Stimulated activated CD8-positive, alpha-beta memory T cell treated with anti-CD3 and anti-CD28 coated beads, Interleukin-2, amount 100 ng/mL, for 1 hour (primary cell): ENCODE measurements around the gene YDJC.
"Not testable (repeated sequence)": the region's sequence is repeated elsewhere in the genome, so short reads cannot be mapped to it uniquely, and the experiment has no call there.

Source experiments
- DNase-seq, 2 donors: peaks; one replicate each; pipeline ENCODE4 v3.0.0-alpha.2; 2020; ENCODE audit warnings: low read depth in 2 of 2

YDJC gene, protein sequence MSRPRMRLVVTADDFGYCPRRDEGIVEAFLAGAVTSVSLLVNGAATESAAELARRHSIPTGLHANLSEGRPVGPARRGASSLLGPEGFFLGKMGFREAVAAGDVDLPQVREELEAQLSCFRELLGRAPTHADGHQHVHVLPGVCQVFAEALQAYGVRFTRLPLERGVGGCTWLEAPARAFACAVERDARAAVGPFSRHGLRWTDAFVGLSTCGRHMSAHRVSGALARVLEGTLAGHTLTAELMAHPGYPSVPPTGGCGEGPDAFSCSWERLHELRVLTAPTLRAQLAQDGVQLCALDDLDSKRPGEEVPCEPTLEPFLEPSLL

DNA sequence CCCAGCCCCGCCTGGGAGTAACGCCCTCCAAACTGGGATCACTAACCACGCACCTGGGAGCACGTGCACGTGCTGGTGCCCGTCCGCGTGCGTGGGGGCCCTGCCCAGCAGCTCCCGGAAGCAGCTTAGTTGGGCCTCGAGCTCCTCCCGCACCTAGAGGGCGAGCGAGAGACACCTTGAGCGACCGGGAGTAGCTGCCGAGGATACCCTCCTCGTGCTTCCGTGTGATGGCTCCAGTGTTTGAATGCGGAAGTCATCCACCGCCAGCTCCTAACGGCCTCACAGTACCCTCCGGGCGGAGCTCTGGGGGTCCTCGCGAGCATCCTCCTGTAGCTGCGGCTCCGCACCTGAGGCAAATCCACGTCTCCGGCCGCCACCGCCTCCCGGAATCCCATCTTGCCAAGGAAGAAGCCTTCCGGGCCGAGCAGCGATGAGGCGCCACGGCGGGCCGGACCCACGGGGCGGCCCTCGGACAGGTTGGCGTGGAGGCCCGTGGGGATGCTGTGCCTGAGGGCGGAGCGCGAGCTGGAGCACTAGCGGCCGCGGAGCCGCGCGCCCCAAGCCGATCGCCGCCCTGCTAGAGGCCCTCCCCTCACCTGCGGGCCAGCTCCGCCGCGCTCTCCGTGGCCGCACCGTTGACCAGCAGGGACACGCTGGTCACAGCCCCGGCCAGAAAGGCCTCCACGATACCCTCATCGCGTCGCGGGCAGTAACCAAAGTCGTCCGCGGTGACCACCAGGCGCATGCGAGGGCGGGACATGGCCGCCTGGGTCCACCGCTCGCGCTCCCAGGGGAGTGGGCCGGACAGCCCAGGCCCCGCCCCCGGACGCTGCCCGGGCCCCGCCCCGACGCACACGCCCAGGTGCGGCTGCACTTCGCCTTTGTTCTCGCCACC is at the start of gene YDJC:
Gene YDJC (minus strand): TSS at position 768 of the 895 bp plus-strand sequence. CDS start 8 bp downstream, at position 760.
- peak; percentile 90 for DNase-seq

DNA sequence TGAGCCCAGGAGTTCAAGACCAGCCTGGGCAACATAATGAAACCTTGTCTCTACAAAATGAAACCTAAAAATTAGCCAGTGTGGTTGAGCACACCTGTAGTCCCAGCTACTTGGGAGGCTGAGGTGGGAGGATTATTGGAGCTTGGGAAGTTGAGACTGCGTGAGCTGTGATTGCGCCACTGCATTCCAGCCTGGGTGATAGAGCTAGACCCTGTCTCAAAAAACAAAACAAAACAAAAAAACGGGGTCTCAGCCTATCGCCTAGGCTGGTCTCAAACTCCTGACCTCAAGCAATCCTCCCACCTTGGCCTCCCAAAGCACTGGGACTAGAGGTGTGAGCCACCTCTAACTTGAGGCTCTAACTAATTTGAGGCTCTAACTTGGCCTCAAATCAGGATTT is 49.6 kb upstream of the YDJC start:
- no peak for DNase-seq

DNA sequence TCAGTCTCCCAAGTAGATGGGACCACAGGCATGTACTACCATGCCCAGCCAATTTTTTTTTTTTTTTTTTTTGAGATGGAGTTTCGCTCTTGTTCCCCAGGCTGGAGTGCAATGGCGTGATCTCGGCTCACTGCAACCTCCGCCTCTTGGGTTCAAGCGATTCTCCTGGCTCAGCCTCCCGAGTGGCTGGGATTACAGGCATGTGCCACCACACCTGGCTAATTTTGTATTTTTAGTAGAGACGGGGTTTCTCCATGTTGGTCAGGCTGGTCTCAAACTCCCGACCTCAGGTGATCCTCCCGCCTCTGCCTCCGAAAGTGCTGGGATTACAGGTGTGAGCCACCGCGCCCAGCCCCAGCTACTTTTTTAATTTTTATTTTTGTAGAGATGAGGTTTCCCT is 49.0 kb upstream of the YDJC start:
- DNase-seq, result not testable (repeated sequence)

DNA sequence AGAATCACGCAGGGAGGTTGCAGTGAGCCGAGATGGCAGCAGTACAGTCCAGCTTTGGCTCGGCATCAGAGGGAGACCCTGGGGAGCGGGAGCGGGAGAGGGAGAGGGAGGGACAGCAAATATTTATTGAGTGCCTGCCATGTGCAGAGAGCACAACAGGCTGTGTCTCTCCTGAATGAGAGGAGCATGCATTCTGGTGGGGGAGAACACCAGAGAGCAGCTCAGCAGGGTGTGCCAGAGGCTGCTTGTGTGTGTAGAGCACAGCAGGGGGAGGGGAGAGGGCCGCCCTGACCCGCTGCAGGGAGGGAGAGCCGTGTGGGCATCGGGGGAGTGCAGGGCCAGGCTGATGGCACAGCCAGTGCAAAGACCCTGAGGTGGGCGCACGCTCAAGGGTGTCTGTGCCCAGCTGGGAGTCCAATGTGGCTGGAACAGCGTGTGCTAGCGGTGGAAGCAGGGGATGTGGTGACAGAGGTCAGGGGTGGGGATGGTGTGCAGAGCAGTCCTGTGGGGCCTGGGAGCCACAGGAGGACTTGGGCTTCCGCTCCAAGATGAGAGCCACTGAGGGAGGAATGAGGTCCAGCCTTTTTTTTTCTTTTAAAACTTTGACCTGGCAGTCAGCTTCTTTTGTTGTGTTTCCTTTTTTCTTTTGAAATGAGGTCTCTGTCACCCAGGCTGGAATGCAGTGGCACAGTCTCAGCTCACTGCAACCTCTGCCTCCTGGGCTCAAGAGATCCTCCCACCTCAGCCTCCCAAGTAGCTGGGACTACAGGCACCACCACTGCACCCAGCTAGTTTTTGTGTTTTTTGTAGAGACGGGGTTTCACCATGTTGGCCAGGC is 48.0 kb upstream of the YDJC start:
- DNase-seq, result no peak

DNA sequence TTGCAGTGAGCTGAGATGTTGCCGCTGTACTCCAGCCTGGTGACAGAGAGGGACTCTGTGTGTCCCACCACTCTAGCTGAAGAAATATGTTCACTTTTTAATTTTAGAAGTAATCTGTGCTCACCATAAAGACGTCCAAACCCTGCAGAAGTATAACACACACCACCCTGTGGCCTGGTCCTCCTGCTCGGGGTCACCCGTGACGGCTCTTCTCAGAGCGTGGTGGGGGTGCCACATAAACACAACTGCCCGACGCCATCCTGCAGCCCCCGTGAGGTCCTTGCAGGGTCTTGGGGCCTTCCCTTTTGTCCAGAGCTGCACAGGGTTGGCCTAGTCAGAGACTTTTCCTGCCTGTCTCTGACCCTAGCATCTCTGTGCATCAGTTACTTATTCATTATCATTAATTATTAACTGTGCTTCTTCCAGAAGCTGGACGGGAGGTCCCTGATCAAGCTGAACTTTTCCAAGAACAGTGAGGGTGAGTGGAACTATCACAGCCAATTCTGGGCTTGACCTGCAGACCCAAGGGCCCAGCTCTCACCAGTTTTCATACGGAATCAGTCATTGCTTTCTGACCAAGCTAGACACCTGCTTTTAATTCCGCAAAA is 44.9 kb upstream of the YDJC start:
- no peak for DNase-seq

DNA sequence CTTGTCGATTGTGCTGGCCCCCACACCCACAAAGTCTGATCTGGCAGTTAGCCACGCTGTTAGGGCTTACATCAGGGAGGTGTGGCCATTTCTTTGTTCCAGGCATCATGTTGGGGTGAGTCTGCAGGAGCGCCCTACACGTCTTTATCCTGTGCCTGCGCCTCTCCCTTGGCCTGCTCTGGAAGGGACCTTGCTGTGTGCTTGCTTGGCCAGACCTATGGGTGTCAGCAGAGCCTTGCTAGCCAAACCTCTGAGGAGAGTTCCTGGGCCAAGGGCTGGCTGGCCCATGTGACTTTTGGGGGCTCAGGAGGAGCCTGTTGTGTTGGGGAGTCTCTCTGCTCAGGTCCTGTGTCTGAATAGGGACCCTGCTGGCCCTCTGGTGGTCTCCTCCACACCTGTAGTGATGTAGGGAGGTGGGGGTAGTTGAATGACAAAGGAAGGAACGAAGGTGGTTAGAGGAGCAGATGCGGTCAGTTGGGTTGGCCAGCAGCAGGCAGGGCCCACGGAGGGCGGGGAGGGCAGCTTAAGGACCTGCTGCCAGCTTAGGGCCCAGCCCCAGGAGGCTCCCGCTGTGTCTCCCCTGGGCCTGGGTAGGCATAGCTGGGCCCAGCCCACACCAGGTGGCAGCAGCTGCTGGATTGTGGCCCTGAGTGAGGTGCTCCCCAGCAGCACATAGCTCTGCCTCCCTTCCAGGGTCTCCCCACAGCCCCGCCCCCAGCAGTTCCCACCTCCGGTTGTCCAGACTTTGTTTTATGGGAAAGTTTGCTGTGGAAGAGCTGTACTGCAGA is 43.9 kb upstream of the YDJC start:
- DNase-seq, result no peak

DNA sequence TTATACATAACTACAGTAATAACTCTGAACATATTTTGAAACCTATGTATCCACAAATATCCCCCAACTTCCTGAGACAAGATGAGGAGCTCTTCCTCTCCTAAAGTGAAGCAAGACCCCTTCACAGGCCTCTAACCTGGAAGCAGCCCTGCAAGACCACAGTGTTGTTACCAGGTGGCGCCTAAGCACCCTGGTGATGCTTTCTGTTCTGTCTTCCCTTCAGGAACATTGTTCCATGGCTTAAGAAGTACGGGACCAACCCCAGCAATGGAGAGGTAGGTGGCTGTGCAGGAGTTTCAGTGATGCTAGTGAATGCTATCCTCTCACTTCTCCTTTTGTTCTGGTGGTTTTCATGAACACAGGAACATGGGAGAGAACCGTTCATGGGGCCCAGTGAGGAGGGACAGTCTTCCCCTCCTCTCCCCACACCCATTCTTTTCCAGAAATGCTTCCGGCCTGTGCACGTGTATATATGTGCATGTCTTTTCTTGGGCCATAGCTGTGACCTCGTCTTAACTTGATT is 42.3 kb upstream of the YDJC start:
- DNase-seq, result no peak

DNA sequence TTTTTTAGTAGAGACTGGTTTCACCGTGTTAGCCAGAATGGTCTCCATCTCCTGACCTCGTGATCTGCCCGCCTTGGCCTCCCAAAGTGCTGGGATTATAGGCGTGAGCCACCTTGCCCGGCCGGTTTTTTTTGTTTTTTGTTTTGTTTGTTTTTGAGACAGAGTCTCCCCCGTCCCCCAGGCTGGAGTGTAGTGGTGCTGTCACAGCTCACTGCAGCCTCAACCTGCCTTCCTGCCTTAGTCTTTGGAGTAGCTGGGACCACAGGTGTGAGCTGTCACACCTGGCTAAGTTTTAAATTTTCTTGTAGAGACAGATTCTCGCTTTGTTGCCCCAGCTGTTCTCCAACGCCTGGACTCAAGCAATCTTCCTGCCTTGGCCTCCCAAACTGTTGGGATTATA is 39.2 kb upstream of the YDJC start:
- DNase-seq, result no peak

DNA sequence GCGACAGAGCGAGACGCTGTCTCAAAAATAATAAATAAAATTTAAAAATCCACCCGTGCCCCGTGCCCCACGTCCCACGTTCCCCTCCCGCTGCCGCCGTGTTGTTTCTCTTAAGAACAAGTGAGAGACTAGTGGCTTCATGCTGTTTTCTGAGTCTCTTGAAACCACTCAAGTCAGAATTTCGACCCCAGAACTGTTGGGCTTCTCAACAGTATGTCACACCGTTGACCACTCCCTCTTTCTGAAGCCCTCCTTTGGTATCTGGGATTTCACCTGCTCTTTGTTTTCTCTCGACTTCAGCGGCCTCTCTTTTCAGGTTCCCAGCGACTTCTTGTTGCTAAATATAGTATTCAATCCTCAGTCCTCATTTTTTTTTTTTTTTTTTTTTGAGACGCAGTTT is 37.0 kb upstream of the YDJC start:
- DNase-seq, result no peak

DNA sequence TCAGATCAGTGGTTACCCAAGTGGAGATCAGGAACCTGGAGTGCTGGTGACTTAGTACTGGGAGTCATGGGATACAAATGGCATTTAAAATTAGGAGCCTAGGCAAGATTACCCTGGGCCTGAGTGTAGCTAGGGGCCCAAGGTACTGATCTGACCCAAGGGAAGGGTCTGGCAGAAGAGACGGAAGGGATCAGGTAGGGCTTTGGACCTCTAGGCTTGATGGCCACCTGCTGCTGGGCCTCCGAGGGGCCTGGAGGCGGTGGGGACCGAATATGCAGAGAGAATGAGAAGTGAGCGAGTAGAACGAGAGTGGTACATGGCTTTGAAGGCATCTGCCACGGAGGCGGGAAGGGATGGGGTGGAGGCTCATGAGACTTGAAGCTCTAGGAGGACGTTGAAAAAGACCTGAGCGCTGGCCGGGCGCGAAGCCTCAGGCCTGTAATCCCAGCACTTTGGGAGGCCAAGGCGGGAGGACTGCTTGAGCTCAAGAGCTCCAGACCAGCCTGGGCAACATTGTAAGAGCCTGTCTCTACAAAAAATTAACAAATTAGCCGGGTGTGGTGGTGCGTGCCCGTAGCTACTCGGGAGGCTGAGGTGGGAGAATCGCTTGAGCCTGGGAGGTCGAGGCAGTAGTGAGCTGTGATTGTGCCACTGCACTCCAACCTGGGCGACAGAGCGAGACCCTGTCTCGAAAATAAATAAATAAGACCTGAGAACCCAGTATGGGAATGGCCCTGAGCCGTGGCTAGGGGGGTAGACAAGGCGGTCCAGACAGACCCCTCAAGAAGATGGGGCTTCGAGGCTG is 35.4 kb upstream of the YDJC start:
- DNase-seq, result no peak

DNA sequence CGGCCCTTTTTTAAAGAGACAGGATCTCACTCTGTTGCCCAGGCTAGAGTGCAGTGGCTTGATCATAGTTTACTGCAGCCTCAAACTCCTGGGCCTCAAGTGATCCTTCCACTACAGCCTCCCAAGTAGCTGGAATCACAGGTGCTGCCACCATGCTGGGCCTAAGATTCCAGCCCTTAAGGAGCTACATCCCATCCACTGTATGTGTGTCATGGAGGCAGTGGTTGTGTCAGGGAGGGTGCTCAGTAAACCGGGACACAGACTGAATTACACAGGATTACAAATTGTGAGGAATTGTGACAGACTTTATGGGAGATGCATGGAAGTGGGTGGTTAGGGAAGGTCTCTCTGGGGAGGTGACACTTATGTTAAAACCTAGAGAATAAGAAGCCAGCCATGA is 33.9 kb upstream of the YDJC start:
- DNase-seq, result no peak

DNA sequence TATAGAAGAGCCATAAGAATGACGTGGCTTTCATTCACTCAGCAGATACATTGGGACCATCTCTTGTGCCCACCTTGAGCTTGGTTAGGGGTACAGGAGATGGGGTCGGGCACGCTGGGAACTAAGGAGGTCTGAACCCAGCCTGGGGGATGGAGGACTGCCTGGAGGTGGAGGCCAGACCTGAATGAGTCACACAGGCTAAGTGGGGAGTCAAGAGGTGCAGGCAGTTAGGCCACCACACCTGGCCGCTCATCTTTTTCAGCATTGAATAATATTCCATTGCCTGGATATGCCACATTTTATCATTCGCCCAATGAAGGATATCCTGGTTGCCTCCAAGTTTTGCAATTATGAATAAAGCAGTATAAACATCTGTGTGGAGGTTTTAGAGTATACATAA is 32.2 kb upstream of the YDJC start:
- DNase-seq, result no peak

DNA sequence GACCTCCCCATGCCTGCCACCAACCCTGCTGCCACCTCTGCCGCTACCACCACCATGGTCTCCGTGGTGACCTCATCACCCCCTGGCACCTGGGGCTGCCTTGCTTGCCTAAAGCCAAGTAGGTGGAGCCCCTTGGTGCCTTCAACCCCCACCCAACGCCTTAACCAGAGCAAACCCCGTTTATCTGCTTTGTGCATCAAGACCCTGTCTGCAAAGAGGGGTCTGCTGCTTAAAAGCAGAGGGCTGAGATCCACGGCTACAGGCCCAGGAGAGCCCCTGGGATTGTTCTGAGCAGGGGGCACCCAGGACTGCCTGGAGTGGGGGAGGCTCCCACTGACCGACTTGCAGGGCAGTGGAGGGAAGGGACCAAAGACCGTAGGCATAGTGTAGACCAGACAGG is 31.1 kb upstream of the YDJC start:
- no peak for DNase-seq

DNA sequence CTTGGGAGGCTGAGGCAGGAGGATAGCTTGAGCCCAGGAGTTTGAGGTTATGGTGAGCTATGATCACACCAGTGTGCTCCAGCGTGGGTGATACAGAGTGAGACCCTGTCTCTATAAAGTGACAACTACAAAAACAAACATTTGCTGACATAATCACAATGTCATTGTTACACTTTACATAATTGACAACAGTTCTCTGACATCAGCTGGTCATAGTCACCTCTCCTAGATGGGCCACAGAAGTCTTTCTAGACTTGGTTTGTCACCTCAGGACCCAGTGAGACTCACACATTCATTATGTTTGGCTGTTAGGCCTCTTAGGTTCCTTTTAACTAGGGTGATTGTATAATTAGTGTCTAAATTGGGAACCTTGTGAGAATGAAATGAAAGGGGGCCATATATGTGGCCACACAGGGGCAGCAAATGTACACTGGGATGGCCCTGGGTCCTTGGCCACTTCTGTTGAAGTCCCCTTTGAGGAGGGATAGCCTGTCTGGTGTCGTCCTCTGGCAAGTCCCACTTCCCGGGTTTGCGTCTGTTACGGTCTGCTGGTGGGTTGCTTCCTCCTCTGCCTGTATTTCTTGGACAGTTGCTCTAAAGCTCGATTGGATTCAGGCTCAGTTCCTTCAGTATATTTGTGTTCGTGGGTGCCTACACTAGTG is 30.2 kb upstream of the YDJC start:
- no peak for DNase-seq

DNA sequence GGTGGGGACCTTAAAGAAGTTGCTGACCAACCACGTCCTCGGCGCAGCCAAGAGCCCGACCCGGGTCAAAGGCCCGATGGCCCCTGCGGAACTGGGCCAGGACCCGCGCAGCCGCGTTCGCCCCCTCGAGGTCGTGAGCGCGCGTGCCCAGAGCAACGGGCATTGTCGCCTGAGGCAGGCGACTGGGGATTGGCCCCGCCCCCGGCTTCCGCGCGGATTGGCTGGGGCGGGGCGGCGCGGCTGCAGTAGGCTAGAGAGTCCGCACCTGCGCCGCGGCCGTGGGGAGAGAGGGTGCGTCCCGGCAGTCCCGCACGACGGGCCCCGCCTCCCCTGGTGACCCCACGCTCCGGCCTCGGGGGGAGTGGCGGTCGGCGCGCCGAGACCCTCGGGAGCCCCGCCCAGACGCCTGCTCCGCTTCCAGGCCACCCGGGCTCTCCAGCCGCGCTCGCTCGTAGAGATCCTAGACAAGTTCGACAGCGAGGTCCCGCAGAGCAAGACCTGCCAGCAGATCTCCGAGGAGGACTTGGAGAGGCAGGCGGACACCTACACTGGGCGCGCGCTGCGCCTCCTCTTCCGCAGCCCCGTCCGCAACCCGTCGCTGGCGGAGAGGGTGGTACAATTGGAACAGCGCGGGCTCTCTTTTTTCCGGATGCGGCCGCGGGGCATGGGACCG is 27.7 kb upstream of the YDJC start:
- DNase-seq, result peak; percentile 45 to 64

DNA sequence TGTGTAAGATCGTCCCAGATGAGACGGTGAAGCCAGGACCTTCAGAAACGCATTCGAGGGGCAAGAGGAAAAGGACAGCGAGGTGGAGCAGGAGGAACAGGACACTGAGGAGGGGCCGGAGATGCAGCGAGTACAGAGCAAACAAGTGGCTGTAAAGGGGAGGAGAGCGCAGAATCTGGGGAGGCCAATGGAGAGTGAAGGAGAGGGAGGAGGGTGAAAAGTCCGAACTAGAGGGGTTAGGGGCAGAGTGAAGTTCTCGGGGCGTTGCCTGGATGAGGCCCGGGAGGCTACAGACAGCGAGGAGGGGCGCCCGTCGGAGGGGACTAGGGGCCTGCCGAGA is 27.2 kb upstream of the YDJC start:
- DNase-seq, result no peak

DNA sequence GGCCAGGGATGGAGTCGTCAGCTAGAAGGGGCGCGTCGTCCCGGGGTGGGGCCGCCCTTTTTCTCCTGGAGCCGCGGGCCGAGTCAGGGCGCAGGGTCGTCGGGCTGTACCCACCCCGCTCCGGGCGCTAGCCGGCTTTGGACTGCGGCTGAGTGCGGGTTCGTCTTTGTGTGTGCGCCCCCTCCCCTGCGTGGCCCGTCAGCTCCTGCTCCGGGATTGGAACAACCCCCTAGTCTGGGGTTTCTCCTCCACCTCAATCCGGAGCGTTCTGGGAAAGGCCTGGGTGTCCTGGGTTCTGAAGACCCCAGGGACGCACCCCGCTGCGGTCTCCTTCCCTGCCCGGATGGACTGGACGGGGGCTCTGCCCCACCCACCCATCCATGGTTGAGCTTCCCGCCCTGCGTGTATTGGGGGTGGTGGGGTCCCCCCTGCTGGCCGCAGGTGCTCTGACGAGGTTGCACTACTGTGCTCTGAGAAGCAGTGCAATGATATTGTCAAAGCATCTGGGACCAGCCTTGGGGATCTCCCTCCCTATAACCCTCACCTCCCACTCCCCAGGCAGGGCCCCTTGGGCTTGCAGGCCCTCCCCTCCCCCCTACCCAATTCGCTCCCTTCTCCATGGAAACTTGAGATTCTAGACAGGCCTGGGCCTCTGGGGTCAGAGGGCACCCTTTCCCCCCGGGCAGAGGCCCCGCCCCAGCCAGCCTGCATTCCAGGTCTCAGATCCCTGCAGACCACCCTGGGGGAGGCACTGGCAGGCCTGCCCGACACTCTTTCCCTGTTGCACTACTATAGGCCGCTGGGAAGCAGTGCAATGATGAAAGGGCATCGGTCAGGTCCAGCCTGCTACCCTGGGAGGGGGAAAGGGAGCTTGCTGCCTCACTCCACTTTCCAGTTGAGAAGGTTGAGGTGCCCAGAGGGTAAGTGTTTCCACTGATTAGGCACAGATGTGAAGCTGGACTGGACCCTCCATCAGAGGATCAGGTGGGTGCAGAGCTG is 23.0 kb upstream of the YDJC start:
- no peak for DNase-seq
